GM12874 (cell line): ENCODE measurements around the gene SHISAL1.

Source experiments
- CTCF ChIP-seq: IDR thresholded peaks from 2 replicates; pipeline ENCODE4 v1.5.1; 2011; ENCODE audit warnings: low read depth, mild to moderate bottlenecking, control low read depth, low read length, moderate library complexity; ENCODE audit not compliant: insufficient read depth

SHISAL1 gene

GRCh38 chr22:44272401-44272771 is 40.4 kb downstream of the SHISAL1 start:
- no peak for TF ChIP-seq CTCF

- TF ChIP-seq CTCF, result no peak
These were observed 40.9 kb downstream of the SHISAL1 start for GRCh38 chr22:44271732-44272400.

DNA sequence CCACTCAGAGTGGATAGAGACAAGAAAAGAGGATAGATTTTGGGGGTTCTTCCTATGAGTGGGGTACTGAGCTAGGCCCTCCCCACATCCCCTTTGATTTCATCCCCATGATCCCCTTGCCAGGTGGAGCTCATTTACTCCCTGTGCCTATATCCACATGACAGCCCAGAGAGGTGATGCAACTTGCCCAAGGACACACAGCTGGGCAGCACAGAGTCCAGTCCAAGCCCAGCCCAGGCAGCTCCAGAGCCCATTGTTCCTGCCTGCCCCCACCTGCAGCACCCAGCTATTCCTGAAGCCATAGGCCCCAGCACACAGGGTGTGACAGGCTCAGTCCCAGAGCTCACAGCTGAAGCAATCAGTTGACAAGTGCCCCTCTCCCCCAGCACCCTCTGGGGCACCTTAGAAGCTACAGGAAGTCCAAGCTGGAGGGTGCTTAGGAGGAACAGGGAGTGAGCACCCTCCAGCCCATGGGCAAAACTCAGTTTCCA is 41.7 kb downstream of the SHISAL1 start:
- TF ChIP-seq CTCF, result no peak

GRCh38 chr22:44270556-44270880 is 42.2 kb downstream of the SHISAL1 start:
- no peak for TF ChIP-seq CTCF

DNA sequence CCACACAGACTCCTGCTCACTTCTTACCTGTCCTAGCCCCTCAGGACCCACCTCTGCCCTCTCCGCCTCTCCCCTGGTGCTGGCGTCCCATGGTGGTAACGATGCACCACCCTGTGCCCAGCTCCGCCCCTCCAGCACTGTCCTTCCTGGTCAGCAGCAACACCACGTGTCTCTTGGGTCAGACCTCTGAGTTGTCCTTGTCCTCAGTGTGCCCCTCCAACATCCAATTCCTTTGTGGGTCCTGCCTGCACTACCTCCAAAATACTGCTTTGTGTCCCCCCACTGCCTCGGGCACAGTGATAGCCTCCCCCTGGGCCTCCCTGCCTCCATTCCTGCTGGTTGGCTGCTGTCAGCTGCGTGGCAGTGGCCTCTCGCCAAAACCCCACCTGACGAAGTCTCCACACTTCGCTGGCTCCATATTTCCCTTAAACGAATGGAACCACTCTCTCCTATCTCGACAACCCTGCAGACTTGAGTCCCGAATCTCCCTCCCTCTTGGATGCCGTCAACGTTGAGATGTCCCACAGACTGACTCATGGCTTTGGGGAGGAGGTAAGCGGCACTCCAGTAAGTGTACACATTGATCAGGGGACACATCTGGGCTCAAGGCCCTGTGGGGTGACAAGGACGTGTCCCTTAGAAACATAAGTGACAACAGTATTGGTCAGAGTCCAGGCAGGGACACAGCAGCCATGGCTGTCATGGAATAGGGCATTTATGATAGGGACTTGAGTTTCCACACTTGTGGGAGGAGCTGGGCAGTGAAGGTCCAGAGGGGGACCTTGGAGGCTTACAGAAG is 42.8 kb downstream of the SHISAL1 start:
- no peak for TF ChIP-seq CTCF

- TF ChIP-seq CTCF, result no peak
These were observed 43.6 kb downstream of the SHISAL1 start for GRCh38 chr22:44269117-44269498.

GRCh38 chr22:44268431-44269116 is 44.2 kb downstream of the SHISAL1 start:
- no peak for TF ChIP-seq CTCF
